Right atrium auricular region (tissue), 2 donors: ENCODE measurements around the gene CCNK. TPM values are rescaled to one million over a fixed set of nuclear protein-coding genes. Genes with fewer than 3 reads are reported as not detected.

Experiments
- DNase-seq: peaks from one replicate; pipeline ENCODE4 v3.0.0-alpha.2; 2019; ENCODE audit warnings: low spot score
- H3K27ac ChIP-seq, 2 donors: fragments of 200-600 bp; sonication (generic); 1 replicate in 1 of 2; 2 replicates in 1 of 2; pipeline ENCODE4 v1.5.1; 2016 to 2019
- H3K27me3 ChIP-seq, 2 donors: fragments of 200-600 bp; sonication (generic); one replicate each; pipeline versions ENCODE4 v1.5.1 to v1.6.0; 2017 to 2019
- H3K36me3 ChIP-seq: fragments of 200-600 bp; sonication (generic); one replicate; pipeline ENCODE4 v1.5.1; 2016
- H3K4me1 ChIP-seq, 2 donors: fragments of 200-600 bp; sonication (generic); one replicate each; pipeline versions ENCODE4 v1.5.1 to v1.6.0; 2017 to 2019
- H3K4me3 ChIP-seq, 2 donors: fragments of 200-600 bp; sonication (generic); 1 replicate in 1 of 2; 2 replicates in 1 of 2; pipeline ENCODE4 v1.5.1; 2017 to 2019; ENCODE audit warnings: mild to moderate bottlenecking in 1 of 2, moderate library complexity in 1 of 2
- H3K9me3 ChIP-seq, 2 donors: fragments of 200-600 bp; sonication (generic); one replicate each; pipeline ENCODE4 v1.5.1; 2019
- CTCF ChIP-seq, 2 donors: fragments of 200-600 bp; sonication (generic); IDR thresholded peaks; one replicate each; pipeline ENCODE4 v1.5.1; 2019; ENCODE audit warnings: antibody characterized with exemption in 2 of 2
- total RNA-seq, 2 donors: library from RNA; depleted of rRNA; stranded (reverse); fragments of >200 nt; gene quantifications; one replicate each; pipeline ENCODE4 v1.1.0, GENCODE V29; 2016

CCNK gene
- total RNA-seq, 2 donors from 2014 or later, result 13.9 to 17.1 TPM

- H3K4me1 ChIP-seq, result peaks cover 0 to 58% of the 10 kb centered on the region in 2 donors
Observed at GRCh38 chr14:99535448-99535847, 54.2 kb downstream of the CCNK start.

GRCh38 chr14:99535908-99536778 lies 54.9 kb downstream of the CCNK start:
- Histone ChIP-seq H3K27me3 (no peaks in the 10 kb centered on the region), H3K4me1 (peaks cover 0 to 62% of the 10 kb centered on the region in 2 donors), H3K36me3 (no peaks in the 10 kb centered on the region), H3K27ac (no peak overlapping the region), H3K4me3 (no peak overlapping the region), H3K9me3 (no peaks in the 10 kb centered on the region)
- DNase-seq, result no peak
- TF ChIP-seq CTCF (IDR thresholded peaks at IDR 0.05), result no peak

More at GRCh38 chr14:99535448-99535847, 54.2 kb downstream of the CCNK start:
- Histone ChIP-seq H3K9me3 (no peaks in the 10 kb centered on the region), H3K4me3 (no peak overlapping the region), H3K36me3 (no peaks in the 10 kb centered on the region), H3K27me3 (no peaks in the 10 kb centered on the region), H3K27ac (no peak overlapping the region)
- TF ChIP-seq CTCF (IDR thresholded peaks at IDR 0.05), result no peak
- DNase-seq, result no peak

GRCh38 chr14:99537399-99537798 lies 56.2 kb downstream of the CCNK start:
- DNase-seq, result no peak
- H3K9me3 ChIP-seq, result no peaks in the 10 kb centered on the region
- no peaks in the 10 kb centered on the region for H3K36me3 ChIP-seq
- H3K4me1 ChIP-seq, result peaks cover 0 to 68% of the 10 kb centered on the region in 2 donors
- H3K4me3 ChIP-seq, result no peak overlapping the region
- no peaks in the 10 kb centered on the region for H3K27me3 ChIP-seq
- no peak overlapping the region for H3K27ac ChIP-seq
- TF ChIP-seq CTCF (IDR thresholded peaks at IDR 0.05), result no peak

- DNase-seq, result no peak
- no peaks in the 10 kb centered on the region for H3K36me3 ChIP-seq
- peaks cover 0 to 72% of the 10 kb centered on the region in 2 donors for H3K4me1 ChIP-seq
- H3K4me3 ChIP-seq, result no peak overlapping the region
- no peaks in the 10 kb centered on the region for H3K27me3 ChIP-seq
- H3K9me3 ChIP-seq, result no peaks in the 10 kb centered on the region
- no peak for TF ChIP-seq CTCF (IDR thresholded peaks at IDR 0.05)
- H3K27ac ChIP-seq, result peak overlapping the region in 1 of 2 donors; percentile 8
Observed at GRCh38 chr14:99538275-99538674, 57.1 kb downstream of the CCNK start.

- no peak for TF ChIP-seq CTCF (IDR thresholded peaks at IDR 0.05)
- Histone ChIP-seq H3K4me3 (no peak overlapping the region), H3K27ac (peak overlapping the region in 1 of 2 donors; percentile 8)
Observed at GRCh38 chr14:99538733-99539132, 57.5 kb downstream of the CCNK start.

More at GRCh38 chr14:99538733-99539132, 57.5 kb downstream of the CCNK start:
- no peak for DNase-seq
- peaks cover 0 to 72% of the 10 kb centered on the region in 2 donors for H3K4me1 ChIP-seq
- H3K27me3 ChIP-seq, result no peaks in the 10 kb centered on the region
- no peaks in the 10 kb centered on the region for H3K9me3 ChIP-seq
- H3K36me3 ChIP-seq, result no peaks in the 10 kb centered on the region
